B cell (primary cell): Measurements from ENCODE around the gene ITPKB. TPM values are rescaled to one million over a fixed set of nuclear protein-coding genes. Genes with fewer than 3 reads are reported as not detected.
"Not testable (repeated sequence)": the region's sequence is repeated elsewhere in the genome, so short reads cannot be mapped to it uniquely, and the experiment has no call there.

Experiments used
- ATAC-seq: fragments of 200-7000 bp; cut with Tn5 transposase; one replicate; pipeline ENCODE4 v1.10.0; 2021; ENCODE audit warnings: low read depth, mild to moderate bottlenecking, moderate number of reproducible peaks, moderate library complexity
- CTCF ChIA-PET: fragments of 350-600 bp; sonication (Branson Sonifier 250); formaldehyde crosslinking; loops from one replicate; lab custom pipeline; 2021; ENCODE audit warnings: antibody characterized with exemption, inconsistent platforms; lab: Charles Lee
- POLR2A ChIA-PET: fragments of 350-600 bp; sonication (Branson Sonifier 250); formaldehyde crosslinking; loops from one replicate; lab custom pipeline; 2021; ENCODE audit warnings: antibody characterized with exemption; lab: Charles Lee
- DNase-seq: peaks from one replicate; pipeline ENCODE4 v3.0.0; 2013
- H2AFZ ChIP-seq: 2 replicates; pipeline ENCODE4 v1.6.1; 2012; ENCODE audit warnings: mild to moderate bottlenecking, low read depth, low read length; ENCODE audit not compliant: insufficient read depth, poor library complexity, severe bottlenecking
- H3K27ac ChIP-seq, 2 donors: 1 replicate in 1 of 2; 2 replicates in 1 of 2; pipeline ENCODE4 v1.5.1; 2012 to 2013; ENCODE audit warnings: low read length in 2 of 2, mild to moderate bottlenecking in 2 of 2, moderate library complexity in 1 of 2
- H3K27me3 ChIP-seq, 4 experiments: fragments of 200-600 bp in 1 of 4; sonication (generic) in 1 of 4; replicated peaks in 1 of 4; 1 replicate in 2 of 4; 2 replicates in 2 of 4; pipeline versions ENCODE4 v1.6.1 to v1.7.0; 2013 to 2016; ENCODE audit warnings: low read length in 3 of 4, mild to moderate bottlenecking in 2 of 4, mixed read lengths in 1 of 4, moderate library complexity in 1 of 4; ENCODE audit not compliant: insufficient read depth in 4 of 4, control insufficient read depth in 3 of 4; ENCODE audit errors: control extremely low read depth in 1 of 4
- H3K36me3 ChIP-seq, 2 experiments: replicated peaks in 1 of 2; 1 replicate in 1 of 2; 2 replicates in 1 of 2; pipeline versions ENCODE4 v1.6.1 to v1.7.1; 2013; ENCODE audit warnings: low read length in 1 of 2; ENCODE audit not compliant: insufficient read depth in 2 of 2, control insufficient read depth in 1 of 2; ENCODE audit errors: control extremely low read depth in 1 of 2, extremely low read depth in 1 of 2
- H3K4me1 ChIP-seq, 2 donors: fragments of 200-600 bp in 1 of 2; sonication (generic) in 1 of 2; 1 replicate in 1 of 2; 2 replicates in 1 of 2; pipeline versions ENCODE4 v1.5.1 to v1.6.1; 2013 to 2017; ENCODE audit warnings: low read length in 2 of 2; ENCODE audit not compliant: control insufficient read depth in 2 of 2, insufficient read depth in 2 of 2
- H3K4me2 ChIP-seq: replicated peaks from 2 replicates; pipeline ENCODE3; 2012; ENCODE audit warnings: mild to moderate bottlenecking, low read depth, low read length; ENCODE audit not compliant: poor library complexity, severe bottlenecking
- H3K4me3 ChIP-seq, 5 experiments: fragments of 200-600 bp in 1 of 5; sonication (generic) in 1 of 5; 1 replicate in 3 of 5; 2 replicates in 2 of 5; pipeline versions ENCODE4 v1.5.1 to v1.7.0; 2011 to 2016; ENCODE audit warnings: low read length in 4 of 5, mild to moderate bottlenecking in 4 of 5, low read depth in 2 of 5, control low read depth in 1 of 5, moderate library complexity in 1 of 5; ENCODE audit not compliant: insufficient read depth in 1 of 5; ENCODE audit errors: control extremely low read depth in 1 of 5, extremely low read depth in 1 of 5
- H3K79me2 ChIP-seq: fragments of 200-600 bp; sonication (generic); one replicate; pipeline ENCODE4 v1.6.0; 2016; ENCODE audit warnings: low read length; ENCODE audit not compliant: control insufficient read depth, insufficient read depth
- H3K9ac ChIP-seq: fragments of 200-600 bp; sonication (generic); 2 replicates; pipeline ENCODE4 v1.6.1; 2017; ENCODE audit warnings: mild to moderate bottlenecking, low read length, moderate library complexity
- H3K9me3 ChIP-seq, 3 donors: one replicate each; pipeline versions ENCODE4 v1.6.1 to v1.7.1; 2013; ENCODE audit warnings: low read length in 2 of 3; ENCODE audit not compliant: control insufficient read depth in 2 of 3, insufficient read depth in 1 of 3; ENCODE audit errors: control extremely low read depth in 1 of 3
- H4K20me1 ChIP-seq: 2 replicates; pipeline ENCODE4 v1.6.0; 2012; ENCODE audit warnings: mild to moderate bottlenecking, low read length; ENCODE audit not compliant: insufficient read depth, control insufficient read depth, poor library complexity, severe bottlenecking
- H3K27ac Mint-ChIP-seq: one replicate; pipeline ENCODE4 v1.8.0; 2021; ENCODE audit warnings: mixed read lengths
- H3K27me3 Mint-ChIP-seq: one replicate; pipeline ENCODE4 v1.8.0; 2021; ENCODE audit warnings: mixed read lengths
- H3K4me1 Mint-ChIP-seq: one replicate; pipeline ENCODE4 v1.8.0; 2021; ENCODE audit warnings: mixed read lengths
- H3K4me3 Mint-ChIP-seq: one replicate; pipeline ENCODE4 v1.8.0; 2021; ENCODE audit warnings: mixed read lengths
- H3K9me3 Mint-ChIP-seq: one replicate; pipeline ENCODE4 v1.8.0; 2022; ENCODE audit warnings: mixed read lengths; ENCODE audit not compliant: insufficient read depth
- EZH2 ChIP-seq: IDR thresholded peaks from 2 replicates; pipeline ENCODE4 v1.6.1; 2012; ENCODE audit warnings: borderline replicate concordance, low read depth, mild to moderate bottlenecking, moderate library complexity, low read length; ENCODE audit not compliant: insufficient read depth, poor library complexity, severe bottlenecking
- WGBS: methylation state at CpG from one replicate; pipeline ENCODE4 v1.1.5; 2013; ENCODE audit warnings: missing lambda C conversion rate; ENCODE audit not compliant: insufficient coverage; 5-methylcytosine and 5-hydroxymethylcytosine counted together
- intact Hi-C: fragments of 100-400 bp; cut with micrococcal nuclease; formaldehyde crosslinking; loops from one replicate; pipeline ENCODE4 v1.10.0; 2022
- polyA plus RNA-seq: library from polyadenylated mRNA; depleted of rRNA; stranded (reverse); fragments of >200 nt; gene quantifications from 2 replicates; pipeline ENCODE4 v1.2.3, GENCODE V29; 2012
- total RNA-seq, 2 donors: library from RNA; stranded (reverse); fragments of 120-200 nt in 1 of 2; gene quantifications; 1 replicate in 1 of 2; 2 replicates in 1 of 2; pipeline versions ENCODE4 v1.2.3 to v1.2.4, GENCODE V29; 2013 to 2022
- TF ChIP-seq, protein P1 (sequence below): fragments of 200-600 bp; IDR thresholded peaks from one replicate; pipeline ENCODE4 v1.8.0; 2022; ENCODE audit warnings: antibody characterized with exemption, mild to moderate bottlenecking

Gene ITPKB
- total and polyA plus RNA-seq, 2 donors (not counting 1 experiment from before 2014, with no cell fraction given) = 21.8 to 93.5 TPM

DNA sequence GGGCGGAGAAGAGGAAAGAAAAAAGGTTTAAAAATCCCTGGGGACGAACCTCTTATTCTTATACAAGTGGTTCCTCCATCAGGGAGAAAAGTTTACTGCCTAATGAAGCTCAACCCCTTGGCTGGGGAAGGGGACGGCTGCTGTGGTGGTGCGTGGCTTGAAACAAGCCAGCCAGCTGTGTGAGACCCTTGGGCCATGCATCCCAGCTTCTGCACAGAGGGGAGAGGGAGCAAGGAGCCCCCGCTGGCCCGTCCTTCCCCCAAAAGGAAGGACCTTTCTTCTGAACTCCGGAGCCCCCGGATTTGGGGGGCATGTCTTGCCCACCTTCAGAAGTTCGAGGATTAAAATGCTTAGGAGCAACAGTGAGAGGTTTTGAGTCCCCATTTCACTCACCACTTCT is 123.2 kb downstream of the ITPKB start:
- ChIA-PET POLR2A (no interaction called here), CTCF (interaction anchor here (0.7 to 1.2 kb wide), 2 partner anchors 14 to 208 kb away, joined by 3 read pairs; no protein-coding TSS in a partner anchor)
- no peak overlapping the region for H3K27ac ChIP-seq
- H3K4me2 ChIP-seq = no peak overlapping the region
- no peak overlapping the region for H2AFZ ChIP-seq
- Mint-ChIP-seq H3K4me1 (no peaks in the 10 kb centered on the region), H3K4me3 (no peak overlapping the region), H3K27me3 (no peaks in the 10 kb centered on the region), H3K27ac (no peak overlapping the region), H3K9me3 (no peaks in the 10 kb centered on the region)
- ATAC-seq = no peak
- no peaks in the 10 kb centered on the region for H3K79me2 ChIP-seq
- peaks cover 0 to 3% (median 0%) of the 10 kb centered on the region in 3 donors for H3K9me3 ChIP-seq
- H4K20me1 ChIP-seq = no peaks in the 10 kb centered on the region
- no peaks in the 10 kb centered on the region for H3K36me3 ChIP-seq
- H3K27me3 ChIP-seq = no peaks in the 10 kb centered on the region
- intact Hi-C loops = no loop called here
- TF ChIP-seq, protein P1, sequence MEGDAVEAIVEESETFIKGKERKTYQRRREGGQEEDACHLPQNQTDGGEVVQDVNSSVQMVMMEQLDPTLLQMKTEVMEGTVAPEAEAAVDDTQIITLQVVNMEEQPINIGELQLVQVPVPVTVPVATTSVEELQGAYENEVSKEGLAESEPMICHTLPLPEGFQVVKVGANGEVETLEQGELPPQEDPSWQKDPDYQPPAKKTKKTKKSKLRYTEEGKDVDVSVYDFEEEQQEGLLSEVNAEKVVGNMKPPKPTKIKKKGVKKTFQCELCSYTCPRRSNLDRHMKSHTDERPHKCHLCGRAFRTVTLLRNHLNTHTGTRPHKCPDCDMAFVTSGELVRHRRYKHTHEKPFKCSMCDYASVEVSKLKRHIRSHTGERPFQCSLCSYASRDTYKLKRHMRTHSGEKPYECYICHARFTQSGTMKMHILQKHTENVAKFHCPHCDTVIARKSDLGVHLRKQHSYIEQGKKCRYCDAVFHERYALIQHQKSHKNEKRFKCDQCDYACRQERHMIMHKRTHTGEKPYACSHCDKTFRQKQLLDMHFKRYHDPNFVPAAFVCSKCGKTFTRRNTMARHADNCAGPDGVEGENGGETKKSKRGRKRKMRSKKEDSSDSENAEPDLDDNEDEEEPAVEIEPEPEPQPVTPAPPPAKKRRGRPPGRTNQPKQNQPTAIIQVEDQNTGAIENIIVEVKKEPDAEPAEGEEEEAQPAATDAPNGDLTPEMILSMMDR = no peak
- TF ChIP-seq EZH2 = no peak
- 91% methylated on average over 6 of the region's 9 CpGs for WGBS
- no peak overlapping the region for H3K4me3 ChIP-seq
- DNase-seq = no peak
- H3K4me1 ChIP-seq = no peaks in the 10 kb centered on the region
- no peak overlapping the region for H3K9ac ChIP-seq

DNA sequence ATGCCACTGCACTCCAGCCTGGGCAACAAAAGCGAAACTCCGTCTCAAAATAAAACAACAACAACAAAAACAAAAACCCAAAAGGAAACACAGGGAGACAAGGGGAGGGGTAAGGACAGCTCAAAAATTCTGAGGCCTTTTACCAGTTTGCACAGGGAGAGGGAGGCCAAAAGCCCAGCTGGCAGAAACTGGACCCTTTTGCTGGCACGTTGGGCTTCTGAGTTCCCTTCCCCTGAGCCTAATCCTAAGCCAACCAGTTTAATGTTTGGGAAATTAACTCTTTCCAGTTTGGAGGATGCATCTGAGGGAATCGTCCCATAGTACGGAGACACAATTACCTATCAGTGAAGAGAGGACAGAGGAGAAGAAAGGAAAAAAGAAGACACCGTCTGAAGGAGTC is 127.1 kb downstream of the ITPKB start:
- not testable (repeated sequence) for H3K27me3 Mint-ChIP-seq

More for the DNA sequence above, 127.1 kb downstream of the ITPKB start:
- H3K27ac Mint-ChIP-seq, H3K4me3 ChIP-seq, H3K9me3 Mint-ChIP-seq, H3K79me2 ChIP-seq, H3K9me3 ChIP-seq, H3K4me1 Mint-ChIP-seq, H3K27ac ChIP-seq, H3K4me1 ChIP-seq, DNase-seq, H3K27me3 ChIP-seq, H3K36me3 ChIP-seq, CTCF ChIA-PET, H2AFZ ChIP-seq, H3K9ac ChIP-seq, H3K4me2 ChIP-seq, H3K4me3 Mint-ChIP-seq, H4K20me1 ChIP-seq, ATAC-seq, intact Hi-C loops: not testable (repeated sequence)
- 100% methylated on average over 3 of the region's 6 CpGs for WGBS
- POLR2A ChIA-PET = interaction anchor here (0.6 kb wide), 1 partner anchor 363 kb away, joined by 4 read pairs; no protein-coding TSS in a partner anchor
